Neural cell (in vitro differentiated cells): ENCODE measurements around the gene MARK4.

Source experiments
- CTCF ChIP-seq: fragments of 450-650 bp; IDR thresholded peaks from 2 replicates; pipeline ENCODE4 v1.5.1; 2014; ENCODE audit warnings: antibody characterized with exemption, mild to moderate bottlenecking, moderate library complexity; ENCODE audit not compliant: poor library complexity, severe bottlenecking
- EZH2 ChIP-seq: fragments of 200-600, 300-800 bp; shearing (Covaris generic), sonication (generic); IDR thresholded peaks from 2 replicates; pipeline ENCODE4 v1.6.1; 2014; ENCODE audit warnings: antibody characterized with exemption, low read length, borderline replicate concordance, mild to moderate bottlenecking; ENCODE audit not compliant: insufficient read depth, poor library complexity, severe bottlenecking
- MXI1 ChIP-seq: fragments of 450-650 bp; conservative IDR thresholded peaks from 2 replicates; pipeline ENCODE4 v1.6.1; 2014; ENCODE audit warnings: antibody characterized with exemption, mild to moderate bottlenecking; ENCODE audit not compliant: poor library complexity, severe bottlenecking
- POLR2AphosphoS5 ChIP-seq: IDR thresholded peaks from 2 replicates; pipeline ENCODE4 v1.6.1; 2012
- RAD21 ChIP-seq: fragments of 450-650 bp; conservative IDR thresholded peaks from 2 replicates; pipeline ENCODE4 v1.6.1; 2014; ENCODE audit warnings: antibody characterized with exemption, mild to moderate bottlenecking, moderate library complexity
- REST ChIP-seq: IDR thresholded peaks from 2 replicates; pipeline ENCODE4 v1.6.1; 2012; ENCODE audit warnings: borderline replicate concordance
- SMC3 ChIP-seq: fragments of 450-650 bp; conservative IDR thresholded peaks from 2 replicates; pipeline ENCODE4 v1.6.1; 2014; ENCODE audit warnings: antibody characterized with exemption, mild to moderate bottlenecking, moderate library complexity; ENCODE audit not compliant: poor library complexity
- TAF1 ChIP-seq: IDR thresholded peaks from 2 replicates; pipeline ENCODE4 v1.6.1; 2012; ENCODE audit warnings: low read depth

GRCh38 chr19:45234089-45234869 lies 16.8 kb upstream of the MARK4 start:
- TF ChIP-seq SMC3 = no peak
- no peak for TF ChIP-seq CTCF
- no peak for TF ChIP-seq RAD21
- no peak for TF ChIP-seq POLR2AphosphoS5
- TF ChIP-seq TAF1 = no peak
- TF ChIP-seq EZH2 = no peak
- no peak for TF ChIP-seq REST
- TF ChIP-seq MXI1 = no peak
